NCI-H2227 (cell line): ENCODE results near the gene ARHGAP45.

Experiments used
- DNase-seq: peaks from one replicate; lab custom pipeline; 2025; ENCODE audit not compliant: unreplicated experiment; lab: John Stamatoyannopoulos, UW

Gene ARHGAP45

DNA sequence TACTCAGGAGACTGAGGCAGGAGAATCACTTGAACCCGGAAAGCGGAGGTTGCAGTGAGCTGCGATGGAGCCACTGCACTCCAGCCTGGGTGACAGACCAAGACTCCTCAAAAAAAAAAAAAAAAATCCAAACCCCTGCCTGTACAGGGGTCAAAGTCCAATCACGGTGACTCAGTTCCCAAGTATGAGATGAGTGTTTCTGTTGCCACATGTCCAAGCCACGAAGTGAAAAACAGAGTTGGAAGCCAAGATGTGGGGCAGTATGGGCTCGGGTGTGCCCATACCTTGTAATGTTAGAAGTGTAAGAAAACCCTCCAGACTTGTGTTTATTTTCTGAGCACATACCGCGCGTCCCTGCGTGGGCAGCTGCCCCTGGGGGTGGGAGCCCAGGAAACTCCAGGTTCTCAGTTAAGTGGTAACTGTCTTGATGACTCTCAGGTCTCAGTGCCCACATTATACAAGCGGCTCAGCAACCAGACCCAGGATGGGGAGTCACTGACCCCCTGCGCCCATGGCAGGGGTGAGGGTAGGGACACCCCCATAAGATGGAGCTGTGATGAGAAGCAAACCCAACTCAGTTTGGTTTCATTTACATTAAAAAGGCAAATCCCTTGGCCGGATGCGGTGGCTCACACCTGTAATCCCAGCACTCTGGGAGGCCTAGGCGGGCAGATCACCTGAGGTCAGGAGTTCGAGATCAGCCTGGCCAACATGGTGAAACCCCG, 35.6 kb downstream of the ARHGAP45 start:
- no peak for DNase-seq

DNA sequence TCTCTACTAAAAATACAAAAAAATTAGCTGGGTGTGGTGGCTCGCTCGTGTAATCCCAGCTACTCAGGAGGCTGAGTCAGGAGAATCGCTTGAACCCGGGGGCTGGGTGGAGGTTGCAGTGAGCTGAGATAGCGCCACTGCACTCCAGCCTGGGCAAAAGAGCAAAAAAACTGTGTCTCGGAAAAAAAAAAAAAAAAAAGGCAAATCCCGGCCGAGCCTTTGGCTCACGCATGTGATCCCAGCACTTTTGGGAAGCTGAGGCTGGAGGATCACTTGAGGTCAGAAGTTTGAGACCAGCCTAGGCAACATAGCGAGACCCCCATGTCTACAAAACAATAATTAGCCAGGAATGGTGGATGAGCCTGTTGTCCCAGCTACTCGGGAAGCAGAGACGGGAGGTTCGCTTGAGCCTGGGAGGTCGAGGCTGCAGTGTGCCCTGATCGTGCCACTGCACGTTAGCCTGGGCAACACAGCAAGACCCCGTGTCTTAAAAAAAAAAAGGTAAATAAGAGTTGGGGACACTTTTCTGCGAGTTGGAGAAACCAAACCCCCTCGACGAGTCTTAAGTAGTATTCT, 36.3 kb downstream of the ARHGAP45 start:
- DNase-seq = no peak

DNA sequence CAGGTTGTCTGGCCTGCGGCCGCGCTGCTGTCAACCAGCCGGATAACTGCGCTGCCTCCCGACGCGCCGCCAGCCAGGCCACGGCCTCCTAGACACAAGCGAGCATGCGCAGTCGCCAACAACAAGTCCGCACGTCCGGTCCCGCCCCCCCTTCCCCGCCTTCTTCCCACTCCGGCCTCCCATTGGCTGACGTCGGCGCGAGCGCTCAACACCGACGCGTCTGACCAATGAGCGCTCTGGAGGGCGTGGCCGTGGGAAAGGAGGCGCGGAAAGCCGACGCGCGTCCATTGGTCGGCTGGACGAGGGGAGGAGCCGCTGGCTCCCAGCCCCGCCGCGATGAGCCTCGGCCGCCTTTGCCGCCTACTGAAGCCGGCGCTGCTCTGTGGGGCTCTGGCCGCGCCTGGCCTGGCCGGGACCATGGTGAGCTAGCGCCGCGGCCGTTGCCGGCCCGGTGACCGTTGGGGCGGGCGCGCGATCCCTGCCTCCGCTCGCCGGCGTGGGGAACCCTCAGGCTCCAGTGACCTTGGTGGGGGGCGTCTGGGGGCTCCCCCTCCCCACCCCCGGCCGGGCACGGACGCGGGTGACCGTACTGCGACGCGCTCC, 36.8 kb downstream of the ARHGAP45 start, which contains the start of gene GPX4:
Gene GPX4 (plus strand): TSS at position 287 of the 603 bp plus-strand sequence. CDS start 50 bp downstream, at position 337.
- DNase-seq = peak; percentile 99

DNA sequence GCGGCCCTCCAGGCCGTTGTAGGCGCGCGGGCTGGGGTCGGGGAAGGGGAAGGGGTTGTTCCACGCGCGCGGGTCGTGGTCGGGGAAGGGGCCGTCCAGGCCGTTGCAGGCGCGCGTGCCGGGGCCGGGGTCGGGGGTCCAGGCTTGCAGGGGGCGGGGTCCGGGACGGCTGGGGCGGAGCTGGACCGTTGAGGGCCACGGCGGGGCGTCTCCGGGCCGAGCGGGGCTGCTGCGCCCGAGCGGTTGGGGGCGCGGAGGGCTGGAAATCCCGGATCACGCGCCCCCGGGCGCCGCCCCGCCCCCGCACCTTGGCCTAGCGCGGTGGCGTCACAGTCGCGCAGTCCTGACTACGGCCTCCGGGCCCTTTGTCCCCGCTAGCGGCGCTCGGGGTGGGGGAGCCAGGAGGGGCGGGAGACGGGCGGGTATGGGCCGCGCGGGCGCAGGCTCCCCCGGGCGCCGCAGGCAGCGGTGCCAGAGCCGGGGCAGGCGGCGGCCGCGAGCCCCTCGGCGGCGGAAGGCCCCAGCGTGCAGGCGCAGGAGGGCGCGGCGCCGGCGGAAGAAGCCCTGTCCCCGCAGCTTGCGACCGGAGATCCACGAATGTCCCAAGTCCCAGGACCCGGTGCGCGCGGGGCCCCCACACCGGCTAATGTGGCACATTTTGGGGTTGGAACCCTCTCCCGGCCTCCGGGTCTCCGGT, 37.5 kb downstream of the ARHGAP45 start:
- DNase-seq = peak; percentile 80

DNA sequence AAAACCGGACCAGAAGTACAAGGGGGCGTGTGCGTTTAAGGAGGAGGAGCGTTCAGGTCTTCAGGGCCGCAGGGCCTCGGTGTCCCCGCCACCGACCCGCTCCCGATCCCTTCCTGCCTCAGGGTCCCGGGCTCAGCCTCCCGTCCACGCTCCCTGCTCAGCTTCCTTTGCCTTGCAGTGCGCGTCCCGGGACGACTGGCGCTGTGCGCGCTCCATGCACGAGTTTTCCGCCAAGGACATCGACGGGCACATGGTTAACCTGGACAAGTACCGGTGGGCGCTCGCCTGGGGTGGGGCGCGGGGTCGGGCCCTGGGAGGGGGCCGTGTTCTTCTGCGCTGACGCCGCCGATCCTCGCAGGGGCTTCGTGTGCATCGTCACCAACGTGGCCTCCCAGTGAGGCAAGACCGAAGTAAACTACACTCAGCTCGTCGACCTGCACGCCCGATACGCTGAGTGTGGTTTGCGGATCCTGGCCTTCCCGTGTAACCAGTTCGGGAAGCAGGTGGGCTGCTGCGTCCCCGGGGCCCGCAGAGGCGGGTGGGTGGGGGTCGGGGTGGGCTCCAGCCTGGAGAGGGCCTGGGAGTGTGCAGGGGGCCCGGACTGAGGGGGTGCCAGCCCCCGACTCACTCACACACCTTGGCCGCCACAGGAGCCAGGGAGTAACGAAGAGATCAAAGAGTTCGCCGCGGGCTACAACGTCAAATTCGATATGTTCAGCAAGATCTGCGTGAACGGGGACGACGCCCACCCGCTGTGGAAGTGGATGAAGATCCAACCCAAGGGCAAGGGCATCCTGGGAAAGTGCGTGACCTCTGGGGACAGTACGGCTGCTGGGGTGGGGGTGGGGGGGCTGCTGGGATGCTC, 38.3 kb downstream of the ARHGAP45 start:
- DNase-seq = peak; percentile 55

DNA sequence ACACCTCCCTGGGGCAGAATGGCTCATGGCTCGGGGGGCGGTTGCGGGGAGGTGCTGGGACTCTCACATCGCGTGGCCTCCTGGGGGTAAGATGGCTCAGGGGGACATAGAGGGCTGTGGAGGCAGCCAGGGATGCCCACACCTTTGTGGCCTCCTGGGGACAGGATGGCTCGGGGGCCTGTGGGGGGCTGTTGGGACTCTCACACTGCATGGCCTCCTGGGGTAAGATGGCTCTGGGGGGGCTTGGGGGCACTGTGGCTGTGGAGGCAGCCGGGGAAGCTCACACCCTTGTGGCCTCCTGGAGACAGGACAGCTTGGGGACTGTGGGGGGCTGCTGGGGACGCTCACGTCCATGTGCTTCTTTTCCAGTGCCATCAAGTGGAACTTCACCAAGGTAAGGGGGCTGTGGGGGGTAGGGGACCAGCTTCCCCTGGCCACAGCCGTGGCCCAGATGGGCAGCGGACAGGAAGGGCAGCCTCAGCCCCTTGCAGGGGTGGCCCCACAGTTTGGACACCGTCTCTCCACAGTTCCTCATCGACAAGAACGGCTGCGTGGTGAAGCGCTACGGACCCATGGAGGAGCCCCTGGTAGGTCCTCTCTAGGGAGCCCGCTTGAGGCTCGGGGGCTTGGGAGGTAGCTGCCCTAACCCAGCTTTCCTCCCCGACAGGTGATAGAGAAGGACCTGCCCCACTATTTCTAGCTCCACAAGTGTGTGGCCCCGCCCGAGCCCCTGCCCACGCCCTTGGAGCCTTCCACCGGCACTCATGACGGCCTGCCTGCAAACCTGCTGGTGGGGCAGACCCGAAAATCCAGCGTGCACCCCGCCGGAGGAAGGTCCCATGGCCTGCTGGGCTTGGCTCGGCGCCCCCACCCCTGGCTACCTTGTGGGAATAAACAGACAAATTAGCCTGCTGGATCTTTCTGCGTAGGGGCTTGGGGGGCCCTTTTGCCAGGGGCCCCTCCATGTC, 39.2 kb downstream of the ARHGAP45 start:
- no peak for DNase-seq

DNA sequence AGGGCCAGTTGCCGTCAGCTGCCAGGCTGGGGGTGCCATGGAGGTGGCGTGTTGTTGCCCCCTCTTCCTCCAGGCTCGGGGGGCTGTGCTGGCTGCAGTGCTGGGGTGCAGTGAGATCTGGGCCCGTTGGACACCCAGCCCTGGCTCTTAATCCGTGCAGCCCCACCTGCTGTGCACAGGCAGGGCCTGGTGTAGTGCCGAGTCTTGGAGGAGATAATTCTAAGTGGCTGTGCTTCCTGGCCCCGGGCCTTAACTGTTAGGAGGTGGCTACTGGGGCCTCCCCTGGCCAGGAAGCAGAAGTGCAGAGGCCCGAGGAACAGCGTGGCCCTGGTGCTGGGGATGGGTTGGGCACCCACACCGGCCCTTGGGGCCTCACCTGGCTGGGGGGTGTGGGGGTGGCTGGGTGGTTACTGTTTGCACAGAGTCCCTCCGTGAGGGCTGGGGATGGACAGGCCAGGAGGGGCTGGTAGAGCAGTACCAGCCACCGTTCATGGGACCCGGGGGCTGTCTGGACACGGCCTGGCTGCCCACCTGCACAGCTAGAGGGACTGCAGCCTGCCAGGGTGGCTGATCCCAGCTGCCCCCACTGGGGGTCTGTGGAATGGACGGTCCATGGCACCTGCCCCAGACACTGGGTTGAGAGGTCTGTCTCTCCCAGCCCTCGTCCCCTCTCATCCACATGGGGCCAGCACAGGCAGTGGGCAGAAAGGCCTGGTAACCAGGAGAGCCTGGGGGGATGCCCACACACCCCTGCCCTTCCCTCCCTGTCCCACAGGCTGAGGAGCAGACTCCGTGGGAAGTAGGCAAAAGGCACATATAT, 40.1 kb downstream of the ARHGAP45 start:
- DNase-seq = no peak

DNA sequence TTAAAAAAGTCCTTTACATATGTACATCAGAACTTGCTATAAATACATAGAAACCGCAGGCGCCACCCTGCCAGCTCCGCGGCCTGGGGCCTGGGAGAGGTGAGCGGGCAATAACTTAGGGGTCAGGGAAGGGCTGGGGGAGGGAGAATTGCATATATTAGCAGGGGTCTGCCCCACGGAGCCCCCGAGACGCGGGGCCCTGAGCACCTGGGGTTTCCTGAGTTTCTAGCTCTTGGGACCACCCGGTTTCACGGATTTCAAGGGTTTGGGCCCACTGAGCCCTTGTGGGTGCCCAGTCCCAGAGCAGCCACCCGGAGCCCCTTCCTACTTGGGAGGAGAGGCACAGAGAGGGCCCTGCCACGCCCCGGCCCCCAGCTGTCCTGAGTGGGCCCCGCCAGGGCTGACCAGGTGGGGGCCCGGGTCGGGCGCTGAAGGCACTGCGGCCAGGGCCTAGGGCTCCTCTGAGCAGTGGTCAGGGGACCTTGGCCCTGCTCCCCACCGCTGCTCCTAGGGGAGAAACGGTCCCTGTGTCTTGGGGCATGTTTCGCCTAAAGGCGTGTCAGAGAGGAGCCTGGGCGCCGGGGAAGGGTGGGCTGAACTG, 40.8 kb downstream of the ARHGAP45 start:
- no peak for DNase-seq

DNA sequence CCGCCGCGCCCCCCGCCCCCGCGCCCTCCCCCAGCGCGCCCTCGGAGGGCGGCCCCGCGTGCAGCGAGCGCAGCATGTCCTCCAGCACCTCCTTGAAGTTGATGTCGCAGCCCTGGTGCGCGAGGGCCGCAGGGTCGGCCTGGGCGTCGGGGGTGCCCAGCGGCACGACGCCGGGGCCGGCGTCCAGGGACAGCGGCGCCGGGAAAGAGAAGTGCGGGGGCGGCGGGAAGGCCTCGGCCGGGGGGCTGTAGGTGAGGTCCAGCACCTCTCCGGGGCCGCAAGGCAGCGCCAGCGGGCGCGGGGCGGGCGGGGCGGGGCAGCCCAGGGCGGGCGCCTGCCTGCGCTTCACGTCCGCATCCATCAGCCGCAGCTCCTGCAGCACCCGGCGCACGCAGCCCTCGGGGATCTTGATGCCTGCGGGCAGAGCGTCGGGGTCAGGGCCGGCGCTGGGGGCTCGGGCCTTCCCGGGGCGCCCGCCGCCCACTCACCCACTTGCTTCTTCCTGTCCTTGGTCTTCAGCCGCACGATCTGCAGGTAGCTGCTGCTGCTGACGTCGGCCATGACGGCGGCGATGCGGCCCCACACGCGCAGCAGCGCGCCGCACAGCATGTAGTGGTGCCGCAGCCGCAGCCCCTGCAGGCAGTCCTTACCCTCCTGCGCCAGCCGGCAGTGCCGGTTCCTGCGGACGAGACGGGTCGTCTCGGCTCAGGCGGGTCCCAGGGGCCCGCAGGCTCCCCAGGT, 41.5 kb downstream of the ARHGAP45 start:
- DNase-seq = no peak

DNA sequence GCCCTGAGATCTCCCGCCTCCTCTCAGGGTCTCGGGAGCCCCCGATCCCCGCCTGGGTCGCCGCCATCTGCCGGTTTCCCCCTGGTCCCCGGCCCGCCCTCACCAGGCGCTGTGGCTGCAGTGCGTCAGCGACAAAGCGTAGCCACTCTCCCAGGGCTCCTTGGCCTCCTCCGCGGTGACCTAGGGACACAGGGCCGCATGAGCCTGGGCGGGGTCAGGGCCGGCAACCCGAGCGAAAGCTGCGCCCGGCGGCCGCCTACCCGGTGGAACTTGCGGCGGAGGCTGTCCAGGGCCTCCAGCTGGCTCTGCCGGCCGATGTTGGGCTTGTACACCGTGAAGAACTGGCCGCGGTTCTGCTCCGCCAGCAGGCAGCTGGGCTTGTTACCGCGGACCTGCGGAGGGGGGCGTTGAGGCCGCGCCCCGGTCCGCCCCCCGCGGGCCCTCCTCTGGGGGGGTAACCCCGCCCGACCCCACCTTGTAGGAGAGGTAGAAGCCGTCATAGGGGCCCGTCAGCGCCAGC, 42.1 kb downstream of the ARHGAP45 start:
- DNase-seq = no peak

DNA sequence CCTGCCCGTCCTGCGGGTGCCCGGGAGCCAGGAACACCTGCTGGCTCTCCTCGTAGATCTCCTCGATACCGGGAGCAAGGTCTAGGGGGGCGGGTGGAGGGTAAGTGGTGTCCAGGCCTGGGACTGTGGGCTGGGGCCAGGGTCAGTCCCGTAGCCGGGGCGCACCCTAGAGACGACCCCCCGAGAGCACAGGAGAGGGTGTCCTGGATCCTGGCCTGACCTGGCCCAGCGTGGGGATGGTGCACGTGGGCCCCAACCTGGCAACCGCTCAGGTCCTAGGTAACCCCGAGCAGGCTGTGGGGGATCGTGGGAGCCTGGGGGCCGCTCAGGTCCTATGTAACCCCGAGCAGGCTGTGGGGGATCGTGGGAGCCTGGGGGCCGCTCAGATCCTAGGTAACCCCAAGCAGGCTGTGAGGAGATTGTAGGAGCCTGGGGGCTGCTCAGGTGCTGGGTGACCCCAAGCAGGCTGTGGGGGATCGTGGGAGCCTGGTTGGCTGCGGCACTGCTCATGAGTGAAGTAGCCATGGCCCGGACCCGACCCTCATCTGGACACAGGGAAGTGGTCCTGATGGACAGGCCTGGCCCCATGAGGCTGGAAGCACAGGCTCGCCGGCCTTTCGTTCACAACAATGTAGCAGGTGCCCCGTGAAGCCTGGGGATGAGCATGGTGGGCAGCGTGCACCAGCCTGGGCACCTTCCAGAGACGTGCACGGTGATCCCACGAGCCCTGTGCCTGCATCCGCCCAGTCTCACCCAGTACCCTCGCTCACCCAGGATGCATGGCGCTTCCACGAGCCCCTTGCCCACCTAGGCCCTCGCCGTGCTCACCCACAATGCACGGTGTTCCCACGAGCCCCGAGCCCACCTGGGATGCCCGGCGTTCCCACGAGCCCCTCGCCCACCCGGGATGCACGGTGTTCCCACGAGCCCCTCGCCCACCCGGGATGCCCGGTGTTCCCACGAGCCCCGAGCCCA, 43.0 kb downstream of the ARHGAP45 start:
- DNase-seq = no peak

DNA sequence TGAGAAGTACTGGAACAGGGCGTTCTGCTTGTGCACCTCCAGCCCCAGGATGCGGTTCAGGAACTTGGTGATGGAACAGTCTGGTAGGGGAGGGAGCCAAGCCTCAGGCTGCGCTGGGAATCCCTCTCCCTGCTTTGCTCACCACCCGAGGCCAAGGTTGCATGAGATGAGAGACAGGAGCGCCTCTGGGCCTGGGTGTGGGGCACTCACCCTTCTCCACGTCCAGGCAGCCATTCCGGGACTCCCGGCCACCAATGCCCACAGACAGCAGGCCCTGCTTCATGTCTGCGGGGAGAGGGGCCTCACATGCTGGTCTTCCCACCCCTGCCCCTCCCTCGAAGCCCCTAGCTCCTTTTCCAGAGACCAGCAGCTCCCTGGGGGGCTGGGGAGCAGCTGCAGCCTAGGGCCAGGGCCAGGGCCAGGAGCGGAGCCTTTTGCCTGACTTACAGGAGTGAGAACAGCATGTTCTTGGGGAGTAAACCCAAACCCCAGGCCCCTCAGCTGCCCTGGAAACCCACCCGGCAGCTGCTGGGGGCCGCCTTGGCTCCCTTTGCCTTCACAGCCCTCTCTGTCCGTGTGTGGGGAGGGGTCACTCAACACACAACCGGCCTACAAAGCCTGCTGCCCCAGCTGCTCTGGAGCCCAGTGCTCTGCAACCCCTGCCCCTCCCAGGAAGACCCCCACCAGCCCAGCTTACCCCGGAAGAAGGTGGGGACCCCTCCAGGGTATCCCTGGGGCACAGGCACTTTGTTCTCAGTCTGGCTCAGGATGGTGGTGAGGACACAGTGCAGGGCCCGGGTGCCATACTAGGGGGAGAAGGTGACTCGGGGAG, 44.1 kb downstream of the ARHGAP45 start:
- DNase-seq = no peak

DNA sequence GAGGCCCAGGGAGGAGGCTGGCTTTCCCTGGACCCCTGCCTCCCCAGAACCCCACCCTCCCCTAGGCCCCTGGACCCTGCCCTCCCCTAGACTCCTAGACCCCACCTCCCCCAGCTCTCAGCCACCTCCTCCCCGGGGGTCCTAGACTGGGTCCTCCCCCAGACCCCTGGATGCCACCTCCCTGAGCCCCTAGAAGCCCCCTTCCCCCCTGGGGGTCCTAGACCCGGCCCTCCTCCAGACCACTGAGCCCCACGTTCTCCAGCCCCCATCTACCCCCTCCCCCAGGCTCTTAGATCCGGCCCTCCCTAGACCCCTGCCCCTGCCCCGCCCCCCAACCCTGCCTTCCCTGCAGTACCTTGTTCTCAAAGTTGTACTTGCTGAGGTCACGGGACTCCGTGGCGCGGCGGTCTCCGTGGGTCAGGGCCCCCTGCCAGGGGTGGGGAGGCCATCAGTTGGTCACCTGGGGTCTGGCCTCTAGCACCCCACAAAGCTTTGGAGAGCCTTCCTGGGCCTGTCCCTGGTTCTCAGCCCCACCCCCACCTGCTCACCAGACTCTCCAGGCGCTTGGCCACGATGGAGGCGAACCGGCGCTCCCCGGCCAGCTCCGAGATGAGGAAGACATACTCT, 44.8 kb downstream of the ARHGAP45 start:
- DNase-seq = no peak

DNA sequence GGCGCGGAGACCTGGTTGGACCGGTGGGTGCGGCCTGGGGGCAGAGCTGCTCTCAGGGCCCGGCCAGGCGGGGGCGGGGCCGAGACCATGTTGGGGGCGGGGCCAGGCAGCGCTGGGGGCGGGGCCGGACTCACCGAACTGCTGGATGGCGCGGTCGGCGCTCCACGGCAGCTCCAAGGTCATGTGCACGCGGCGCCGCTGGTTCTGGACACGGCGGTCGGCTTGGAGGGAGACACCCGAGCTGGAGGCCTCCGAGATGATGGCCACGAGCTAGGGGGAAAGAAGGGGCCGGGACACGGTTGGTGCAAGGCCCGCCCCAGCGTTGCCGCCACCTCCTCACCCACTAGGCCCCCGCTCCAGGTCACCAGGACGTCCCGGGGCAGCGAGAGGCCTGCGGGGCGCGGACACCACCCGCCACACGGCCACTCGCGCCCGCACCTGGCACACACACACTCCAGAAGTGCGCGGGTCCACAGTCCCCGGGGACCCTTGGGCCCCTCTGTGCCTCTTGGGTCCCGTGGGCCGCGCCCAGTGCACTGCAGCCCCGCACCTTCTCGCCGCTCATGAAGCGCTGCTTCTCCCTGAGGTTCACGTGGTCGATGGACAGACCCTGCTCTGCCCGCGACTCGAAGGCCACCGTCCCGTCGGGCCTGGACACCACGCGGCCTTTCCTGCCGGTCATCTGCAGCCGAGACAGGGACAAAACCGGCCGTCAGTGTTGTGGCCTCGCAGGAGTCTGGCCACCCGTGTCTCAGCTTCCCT, 45.5 kb downstream of the ARHGAP45 start:
- no peak for DNase-seq
